Cardiac septum (tissue), 1 donor: ENCODE measurements around the gene MTPN. TPM values are rescaled to one million over a fixed set of nuclear protein-coding genes. Genes with fewer than 3 reads are reported as not detected.

ENCODE experiments used
- DNase-seq: peaks from one replicate; pipeline ENCODE4 v3.0.0-alpha.2; 2020; ENCODE audit warnings: low spot score
- intact Hi-C: fragments of 100-400 bp; cut with DNase I; formaldehyde crosslinking; loops from one replicate; pipeline ENCODE4 v1.14.0; 2022
- total RNA-seq: library from RNA; stranded (reverse); fragmentation: NEBNext Ultra II Directional; extraction: Animal tissue kit (Norgen Biotek cat#: 25700); gene quantifications from one replicate; pipeline ENCODE4 v1.2.1, GENCODE V29; 2021
- donor health status: DM: no; HTN: no; CAD: no.

MTPN gene
- total RNA-seq, 1 donor from 2014 or later = 121 TPM

GRCh38 chr7:135933509-135934188 is 43.5 kb downstream of the MTPN start:
- DNase-seq = no peak
- intact Hi-C loops = loop anchor here (5.0 kb wide), 1 partner anchor 44 kb away; the partner anchor contains the start of gene MTPN

- DNase-seq = no peak
- intact Hi-C loops = loop anchor here (5.0 kb wide), 1 partner anchor 45 kb away; the partner anchor contains the start of gene MTPN
Observed at GRCh38 chr7:135932131-135932530, 45.0 kb downstream of the MTPN start.

- DNase-seq = no peak
- intact Hi-C loops = loop anchor here (1.0 to 5.0 kb wide), 2 partner anchors 17 to 46 kb away; partner anchors contain the start of gene MTPN
Observed at GRCh38 chr7:135930565-135931461, 46.3 kb downstream of the MTPN start.

DNA sequence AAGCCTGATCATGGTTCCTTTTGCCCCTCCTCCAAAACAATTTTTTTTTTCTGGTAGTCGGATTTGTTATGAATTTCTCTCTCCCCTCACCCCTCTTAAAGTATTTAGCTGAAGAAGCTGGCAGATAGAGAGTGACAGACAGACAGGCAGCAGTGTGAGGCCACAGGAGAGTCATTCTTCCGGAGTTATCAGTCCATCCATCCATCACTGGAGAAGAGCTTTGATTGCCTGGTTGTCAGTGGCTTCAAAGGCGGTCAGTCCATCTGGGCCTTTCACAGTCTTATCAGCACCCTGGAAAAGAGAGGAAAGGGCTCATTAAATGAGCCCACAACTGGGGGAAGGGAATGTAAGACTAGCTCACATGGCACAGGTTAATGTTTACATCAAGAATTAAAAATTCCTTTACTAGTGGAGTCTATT is 47.4 kb downstream of the MTPN start:
- intact Hi-C loops = loop anchor here (1.0 to 5.0 kb wide), 2 partner anchors 15 to 48 kb away; partner anchors contain the start of gene MTPN
- DNase-seq = no peak

DNA sequence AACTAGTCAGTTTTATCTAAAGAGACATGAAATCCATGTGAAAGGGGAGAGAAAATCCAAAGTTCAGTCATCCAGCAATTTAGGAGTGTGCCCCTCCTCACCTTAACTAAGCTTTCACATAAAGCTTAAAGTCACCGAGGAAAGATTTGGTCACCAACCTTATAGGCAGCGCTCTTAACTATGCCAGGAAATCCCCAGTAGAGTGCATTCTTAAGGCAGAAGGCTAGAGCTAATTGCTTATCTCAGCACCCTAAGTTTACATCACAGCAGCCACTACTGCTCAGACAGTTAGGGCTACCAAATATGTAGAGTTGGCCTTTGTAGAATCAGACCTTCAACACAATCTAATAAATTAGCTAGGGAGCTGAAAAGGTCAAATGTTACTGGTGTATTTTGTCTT is 47.9 kb downstream of the MTPN start:
- intact Hi-C loops = no loop called here
- DNase-seq = no peak

DNA sequence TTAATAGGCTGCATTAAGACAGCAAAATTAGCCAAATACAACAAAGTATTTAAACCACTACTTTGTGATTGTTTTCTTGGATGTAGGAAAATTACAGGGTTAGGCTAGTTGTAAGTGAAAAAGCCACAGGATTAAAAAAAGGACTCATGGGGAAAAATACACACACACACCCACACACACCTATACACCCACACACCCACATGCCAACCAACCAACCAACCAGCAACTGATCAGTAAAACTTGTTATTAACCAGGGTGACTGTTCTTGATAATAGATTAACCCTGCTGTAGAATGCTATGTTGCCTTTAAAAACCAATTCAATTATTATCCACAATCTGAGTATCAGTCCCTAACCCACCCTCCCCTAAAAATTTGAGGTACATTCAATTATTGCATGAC is 49.0 kb downstream of the MTPN start:
- DNase-seq = no peak
- intact Hi-C loops = no loop called here

- no peak for DNase-seq
- intact Hi-C loops = no loop called here
Observed at GRCh38 chr7:135925210-135925609, 51.9 kb downstream of the MTPN start.

- intact Hi-C loops = no loop called here
- DNase-seq = no peak
Observed at GRCh38 chr7:135924302-135924701, 52.9 kb downstream of the MTPN start.

- intact Hi-C loops = no loop called here
- DNase-seq = no peak
Observed at GRCh38 chr7:135922263-135922662, 54.9 kb downstream of the MTPN start.

DNA sequence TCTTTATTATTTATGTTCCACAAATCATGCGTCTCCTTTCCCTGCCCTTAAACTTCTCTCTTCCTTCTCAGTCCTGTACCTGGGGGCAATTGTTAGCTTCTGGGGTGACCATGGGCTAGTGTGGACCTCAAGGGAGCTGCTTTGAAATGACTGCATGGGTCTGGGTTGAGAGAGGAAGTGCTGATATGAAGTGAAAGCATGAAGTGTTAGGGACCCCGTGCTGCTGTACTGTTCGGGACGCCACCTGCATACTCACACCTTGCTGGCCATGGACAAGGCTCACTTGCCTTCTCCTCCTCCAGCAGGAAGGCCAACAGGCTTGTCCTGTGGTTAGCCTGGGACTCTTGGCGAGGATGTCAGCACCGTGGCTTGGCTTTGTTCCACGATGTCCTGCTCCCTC is 56.7 kb downstream of the MTPN start:
- intact Hi-C loops = no loop called here
- no peak for DNase-seq

- intact Hi-C loops = no loop called here
- no peak for DNase-seq
Observed at GRCh38 chr7:135919071-135919841, 57.9 kb downstream of the MTPN start.

DNA sequence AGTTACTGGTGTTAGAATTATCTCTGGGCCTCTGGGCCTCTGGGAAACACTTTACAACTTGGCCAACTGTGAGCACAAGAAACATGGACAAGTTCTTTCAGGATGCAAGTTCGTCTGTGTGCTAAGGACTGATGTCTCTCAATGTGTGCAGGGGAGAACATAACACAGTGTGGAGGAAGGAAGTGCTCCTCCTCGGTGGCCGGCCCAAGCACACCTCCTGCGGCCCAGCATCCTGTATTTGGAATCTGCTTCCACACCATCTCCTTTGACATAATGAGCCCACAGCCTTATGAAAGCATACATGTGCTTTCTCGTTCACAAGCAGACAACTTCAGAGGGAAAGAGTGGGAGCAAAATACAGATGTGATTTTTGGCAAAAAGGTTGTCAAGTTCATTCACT is 59.0 kb downstream of the MTPN start:
- intact Hi-C loops = no loop called here
- no peak for DNase-seq

DNA sequence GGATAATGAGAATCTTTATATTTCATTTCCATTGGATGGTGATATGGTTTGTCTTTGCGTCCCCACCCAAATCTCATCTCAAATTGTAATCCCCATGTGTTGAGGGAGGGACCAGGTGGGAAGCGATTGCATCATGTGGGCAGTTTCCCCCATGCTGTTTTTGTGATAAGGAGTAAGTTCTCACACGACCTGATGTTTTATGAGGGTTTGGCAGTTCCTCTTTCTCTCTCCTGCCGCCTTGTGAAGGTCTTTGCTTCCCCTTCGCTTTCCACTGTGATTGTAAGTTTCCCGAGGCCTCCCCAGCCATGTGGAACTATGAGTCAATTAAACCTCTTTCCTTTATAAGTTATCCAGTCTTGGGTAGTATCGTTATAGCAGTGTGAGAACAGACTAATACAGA is 59.4 kb downstream of the MTPN start:
- no peak for DNase-seq
- intact Hi-C loops = no loop called here

DNA sequence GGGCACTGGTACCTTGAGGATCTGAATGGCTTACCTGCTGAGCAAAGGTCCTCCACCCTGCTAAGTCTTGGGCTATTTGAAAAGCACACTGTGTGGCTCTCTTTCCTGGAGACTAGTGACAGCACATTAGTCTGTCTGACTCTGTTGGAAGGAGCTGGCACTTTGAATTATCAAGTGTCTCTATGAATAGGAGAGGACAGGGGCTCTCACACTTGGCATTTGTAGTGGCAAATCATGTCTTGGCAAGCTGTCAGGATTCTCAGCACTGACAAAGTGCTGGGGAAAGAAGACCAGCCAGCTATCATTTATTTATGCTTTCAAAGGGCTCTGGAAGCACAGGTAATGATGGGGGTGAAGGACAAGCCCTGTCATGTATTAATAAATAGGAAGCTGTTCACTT is 62.8 kb downstream of the MTPN start:
- no peak for DNase-seq
- intact Hi-C loops = loop anchor here (1.0 to 5.0 kb wide), 2 partner anchors 16 to 112 kb away; no protein-coding TSS in a partner anchor

DNA sequence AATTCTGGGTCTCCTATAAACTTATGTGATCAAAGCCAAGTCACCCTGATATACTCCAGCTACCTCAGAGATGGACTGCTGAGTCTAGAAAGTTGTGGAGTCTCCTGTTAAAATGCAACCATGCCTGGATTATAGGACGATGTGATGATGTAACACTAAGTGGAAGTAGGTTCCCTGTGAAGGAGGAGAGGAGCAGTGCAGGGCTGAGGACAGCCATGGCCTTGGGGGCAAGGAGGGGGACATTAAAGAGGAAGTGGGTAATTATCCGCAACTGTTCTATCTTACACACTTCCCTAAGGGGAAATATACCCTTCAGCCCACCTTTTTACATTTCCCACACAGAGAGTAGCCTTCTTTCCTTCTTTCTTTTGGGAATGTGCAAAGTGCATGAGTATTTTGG is 63.8 kb downstream of the MTPN start:
- intact Hi-C loops = loop anchor here (5.0 kb wide), 1 partner anchor 111 kb away; no protein-coding TSS in a partner anchor
- DNase-seq = no peak

GRCh38 chr7:135911099-135911498 is 66.1 kb downstream of the MTPN start:
- DNase-seq = no peak
- intact Hi-C loops = loop anchor here (5.0 kb wide), 1 partner anchor 109 kb away; no protein-coding TSS in a partner anchor

DNA sequence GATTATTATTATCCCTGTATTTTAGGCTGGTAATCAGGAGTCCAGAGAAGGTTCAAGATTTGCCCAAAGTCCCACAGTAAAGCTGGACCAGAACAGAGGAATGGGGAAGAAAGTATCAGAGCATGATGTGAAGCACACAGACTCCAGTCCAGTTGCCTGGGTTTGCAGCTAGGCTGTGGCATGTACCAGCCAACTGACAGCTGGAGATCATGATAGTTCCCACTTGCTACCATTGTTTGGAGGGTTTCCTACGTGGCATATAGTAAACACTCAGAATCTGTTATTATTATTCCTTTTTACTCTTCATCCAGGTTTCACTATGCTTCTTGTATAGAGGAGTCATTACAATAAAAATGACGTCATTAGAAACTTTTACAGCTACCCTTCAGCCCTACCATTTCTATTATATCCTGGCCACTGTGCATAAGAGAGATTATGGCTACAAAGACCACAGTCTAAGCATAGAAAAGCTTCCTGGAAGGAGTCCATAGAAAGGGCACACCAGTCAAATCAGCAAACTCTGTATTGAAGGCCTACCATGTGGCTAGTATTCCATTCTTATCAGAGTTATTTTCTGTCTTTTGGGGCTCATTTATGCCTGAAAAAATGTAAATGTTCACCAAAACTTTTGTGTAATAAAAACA is 66.6 kb downstream of the MTPN start:
- DNase-seq = no peak
- intact Hi-C loops = loop anchor here (5.0 kb wide), 1 partner anchor 108 kb away; no protein-coding TSS in a partner anchor

DNA sequence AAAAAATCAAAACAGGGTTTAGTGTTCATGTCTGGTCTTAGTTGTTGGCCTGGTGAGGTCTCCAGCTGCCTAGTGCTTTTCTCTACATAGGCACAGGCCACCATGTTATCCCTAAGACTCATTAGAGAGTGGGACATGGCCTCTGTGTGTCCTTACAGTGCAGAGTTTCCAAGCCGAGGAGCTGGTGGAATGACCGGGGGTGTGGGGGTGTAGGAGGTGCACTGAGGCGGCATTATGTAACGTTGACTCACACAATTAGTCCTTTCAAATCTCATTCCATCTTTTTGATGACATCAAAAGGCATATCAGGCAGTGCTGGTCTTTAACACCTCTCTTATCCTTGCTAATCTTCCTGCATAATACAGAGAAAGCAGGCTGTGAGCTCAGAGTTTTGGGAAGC is 71.3 kb downstream of the MTPN start:
- intact Hi-C loops = no loop called here
- no peak for DNase-seq

GRCh38 chr7:135905355-135905754 is 71.8 kb downstream of the MTPN start:
- DNase-seq = no peak
- intact Hi-C loops = no loop called here
